Fibroblast of villous mesenchyme (primary cell): ENCODE data around the gene ADAM11. TPM values are rescaled to one million over a fixed set of nuclear protein-coding genes. Genes with fewer than 3 reads are reported as not detected.
"Not testable (repeated sequence)": the region's sequence is repeated elsewhere in the genome, so short reads cannot be mapped to it uniquely, and the experiment has no call there.

ENCODE experiments used
- DNase-seq: peaks from one replicate; pipeline ENCODE4 v3.0.0-alpha.2; 2010; ENCODE audit warnings: low read depth
- H3K4me3 ChIP-seq: 2 replicates; pipeline ENCODE4 v1.5.1; 2011; ENCODE audit warnings: low read depth, mild to moderate bottlenecking, low read length
- total RNA-seq: library from RNA; depleted of rRNA; stranded (reverse); fragments of >200 nt; gene quantifications from 2 replicates; pipeline ENCODE4 v1.2.3, GENCODE V29; 2012
- TF ChIP-seq, protein P1 (sequence below): IDR thresholded peaks from 2 replicates; pipeline ENCODE4 v1.5.1; 2012; ENCODE audit warnings: low read depth, mild to moderate bottlenecking, low read length; ENCODE audit not compliant: insufficient read depth

Gene ADAM11
- total RNA-seq, 1 donor = 0.43 TPM

GRCh38 chr17:44751331-44751730 lies 7.5 kb upstream of the ADAM11 start:
- no peak overlapping the region for H3K4me3 ChIP-seq
- TF ChIP-seq, protein P1, sequence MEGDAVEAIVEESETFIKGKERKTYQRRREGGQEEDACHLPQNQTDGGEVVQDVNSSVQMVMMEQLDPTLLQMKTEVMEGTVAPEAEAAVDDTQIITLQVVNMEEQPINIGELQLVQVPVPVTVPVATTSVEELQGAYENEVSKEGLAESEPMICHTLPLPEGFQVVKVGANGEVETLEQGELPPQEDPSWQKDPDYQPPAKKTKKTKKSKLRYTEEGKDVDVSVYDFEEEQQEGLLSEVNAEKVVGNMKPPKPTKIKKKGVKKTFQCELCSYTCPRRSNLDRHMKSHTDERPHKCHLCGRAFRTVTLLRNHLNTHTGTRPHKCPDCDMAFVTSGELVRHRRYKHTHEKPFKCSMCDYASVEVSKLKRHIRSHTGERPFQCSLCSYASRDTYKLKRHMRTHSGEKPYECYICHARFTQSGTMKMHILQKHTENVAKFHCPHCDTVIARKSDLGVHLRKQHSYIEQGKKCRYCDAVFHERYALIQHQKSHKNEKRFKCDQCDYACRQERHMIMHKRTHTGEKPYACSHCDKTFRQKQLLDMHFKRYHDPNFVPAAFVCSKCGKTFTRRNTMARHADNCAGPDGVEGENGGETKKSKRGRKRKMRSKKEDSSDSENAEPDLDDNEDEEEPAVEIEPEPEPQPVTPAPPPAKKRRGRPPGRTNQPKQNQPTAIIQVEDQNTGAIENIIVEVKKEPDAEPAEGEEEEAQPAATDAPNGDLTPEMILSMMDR = no peak
- DNase-seq = no peak

DNA sequence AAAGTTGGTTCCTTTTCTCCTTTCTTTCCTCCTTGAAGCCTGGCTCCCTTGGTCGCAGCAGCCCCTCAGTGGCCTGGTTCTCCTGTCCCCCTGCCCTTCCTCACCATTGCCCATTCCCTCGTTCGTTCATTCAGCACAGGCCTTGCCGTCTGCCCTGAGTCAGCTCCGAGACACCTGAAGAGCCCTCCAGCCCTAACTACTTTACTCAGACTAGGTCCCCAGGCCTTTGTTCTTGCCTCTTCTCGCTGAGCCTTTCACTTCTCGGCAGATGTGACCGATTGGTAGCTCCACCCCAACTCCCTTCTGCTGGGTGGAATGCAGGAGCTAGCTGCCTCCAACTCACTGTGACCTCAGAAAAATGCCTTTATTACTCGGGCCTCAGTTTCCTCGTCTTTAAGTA lies 7.0 kb upstream of the ADAM11 start:
- DNase-seq = no peak
- TF ChIP-seq, protein P1 = no peak
- no peak overlapping the region for H3K4me3 ChIP-seq

GRCh38 chr17:44752953-44753861 lies 5.6 kb upstream of the ADAM11 start:
- no peak overlapping the region for H3K4me3 ChIP-seq
- no peak for DNase-seq
- TF ChIP-seq, protein P1 = no peak

DNA sequence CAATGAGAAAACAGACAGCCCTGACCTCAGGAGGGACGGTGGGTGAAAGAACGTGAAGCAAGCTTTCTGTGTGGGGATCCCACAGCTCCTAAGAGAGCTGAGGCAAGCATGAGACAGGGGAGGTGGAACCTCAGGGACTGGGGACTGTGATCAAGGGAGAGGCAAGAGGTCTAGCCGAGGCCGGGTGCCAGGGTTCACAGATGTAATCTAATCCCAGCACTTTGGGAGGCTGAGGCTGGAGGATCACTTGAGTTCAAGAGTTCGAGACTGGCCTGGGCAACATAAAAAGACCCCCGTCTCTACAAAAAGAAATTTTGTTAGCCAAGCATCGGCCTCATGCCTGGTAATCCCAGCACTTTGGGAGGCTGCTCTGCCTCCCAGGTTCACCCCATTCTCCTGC lies 4.5 kb upstream of the ADAM11 start:
- TF ChIP-seq, protein P1 = no peak
- no peak overlapping the region for H3K4me3 ChIP-seq
- DNase-seq = no peak

- DNase-seq, H3K4me3 ChIP-seq: not testable (repeated sequence)
Observed at GRCh38 chr17:44755180-44755579, 3.6 kb upstream of the ADAM11 start.

DNA sequence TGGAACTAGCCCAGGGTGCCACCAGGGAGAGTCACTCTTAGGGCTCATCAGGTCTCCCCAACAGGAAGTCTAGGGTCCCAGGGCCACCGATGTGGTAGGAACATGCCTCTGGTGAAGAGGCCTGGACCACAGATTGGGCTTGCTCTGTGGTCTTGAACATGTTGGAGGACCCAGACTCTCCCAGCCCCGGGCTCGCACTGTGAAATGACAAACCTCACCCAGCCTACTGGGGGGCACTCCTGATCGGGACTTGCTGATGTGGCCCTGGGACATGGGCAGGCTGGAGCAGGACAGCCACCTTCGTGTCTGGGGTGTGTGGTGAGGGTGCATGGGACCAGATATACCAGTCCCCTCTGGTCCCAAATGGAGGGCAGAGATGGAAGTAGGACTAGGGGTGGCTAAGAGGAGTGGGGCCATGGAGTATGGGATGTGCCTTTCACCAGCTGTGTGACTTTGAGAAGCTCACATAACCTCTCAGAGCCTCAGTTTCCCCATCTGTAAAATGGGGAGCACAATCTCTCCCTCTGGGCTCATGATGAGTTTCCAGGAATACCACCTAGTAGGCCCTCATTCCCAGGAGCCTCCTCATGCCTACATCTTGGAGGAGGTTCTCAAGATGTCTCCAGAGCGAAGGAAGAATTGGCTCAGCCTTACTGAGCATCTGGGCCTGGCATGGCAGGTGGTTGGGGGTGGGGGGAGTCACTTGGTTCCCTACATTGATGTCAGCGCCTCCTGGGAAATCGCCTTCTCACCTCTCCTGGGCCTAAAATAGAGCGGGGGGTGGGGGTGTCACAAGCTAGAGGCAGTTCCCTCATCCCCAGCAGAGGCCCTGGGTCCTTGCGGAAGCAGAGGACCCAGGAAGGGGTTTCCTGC lies 1.5 kb upstream of the ADAM11 start:
- TF ChIP-seq, protein P1 = no peak
- no peak for DNase-seq

GRCh38 chr17:44757918-44758413 lies 822 bp upstream of the ADAM11 start:
- no peak overlapping the region for H3K4me3 ChIP-seq
- TF ChIP-seq, protein P1 = no peak
- DNase-seq = no peak

More for the DNA sequence above, 1.5 kb upstream of the ADAM11 start:
- H3K4me3 ChIP-seq = no peak overlapping the region
